Left ventricle myocardium inferior (tissue), 1 donor: ENCODE results near the gene LRP1B. TPM values are rescaled to one million over a fixed set of nuclear protein-coding genes. Genes with fewer than 3 reads are reported as not detected.

Source experiments
- DNase-seq: peaks from one replicate; pipeline ENCODE4 v3.0.0-alpha.2; 2020
- H3K27ac ChIP-seq: fragments of 200-600 bp; replicated peaks from 2 replicates; pipeline ENCODE4 v1.8.0; 2021
- H3K27me3 ChIP-seq: fragments of 200-600 bp; 2 replicates; pipeline ENCODE4 v1.8.0; 2021; ENCODE audit warnings: low read depth
- H3K36me3 ChIP-seq: fragments of 200-600 bp; 2 replicates; pipeline ENCODE4 v1.8.0; 2021
- H3K4me1 ChIP-seq: fragments of 200-600 bp; 2 replicates; pipeline ENCODE4 v1.8.0; 2021
- H3K4me3 ChIP-seq: fragments of 200-600 bp; 2 replicates; pipeline ENCODE4 v1.8.0; 2021; ENCODE audit warnings: mild to moderate bottlenecking, moderate library complexity
- H3K9me3 ChIP-seq: fragments of 200-600 bp; replicated peaks from 2 replicates; pipeline ENCODE4 v1.8.0; 2021
- CTCF ChIP-seq: fragments of 200-600 bp; IDR thresholded peaks from 2 replicates; pipeline ENCODE4 v1.8.0; 2021; ENCODE audit warnings: antibody characterized with exemption, mild to moderate bottlenecking, borderline replicate concordance
- intact Hi-C: fragments of 100-400 bp; cut with micrococcal nuclease; formaldehyde crosslinking; loops from one replicate; pipeline ENCODE4 v1.11.0; 2022
- total RNA-seq: library from RNA; stranded (reverse); fragmentation: NEBNext Ultra II Directional; extraction: Animal tissue kit (Norgen Biotek cat#: 25700); gene quantifications from one replicate; pipeline ENCODE4 v1.2.1, GENCODE V29; 2021
- donor health status: DM: no; HTN: yes; CAD: no; lungs with severe emphysema.

The LRP1B gene
- total RNA-seq, 1 donor from 2014 or later, result 0.08 TPM

GRCh38 chr2:141508086-141508752 lies 622.6 kb downstream of the LRP1B start:
- H3K36me3 ChIP-seq, result no peaks in the 10 kb centered on the region
- H3K9me3 ChIP-seq, result no peaks in the 10 kb centered on the region
- no peak for DNase-seq
- TF ChIP-seq CTCF, result no peak
- intact Hi-C loops, result no loop called here
- H3K4me3 ChIP-seq, result no peak overlapping the region
- no peaks in the 10 kb centered on the region for H3K4me1 ChIP-seq
- H3K27ac ChIP-seq, result no peak overlapping the region
- H3K27me3 ChIP-seq, result no peaks in the 10 kb centered on the region

GRCh38 chr2:141506135-141506534 lies 624.7 kb downstream of the LRP1B start:
- Histone ChIP-seq H3K27ac (no peak overlapping the region), H3K9me3 (no peaks in the 10 kb centered on the region), H3K27me3 (no peaks in the 10 kb centered on the region), H3K36me3 (no peaks in the 10 kb centered on the region), H3K4me1 (no peaks in the 10 kb centered on the region), H3K4me3 (no peak overlapping the region)
- intact Hi-C loops, result no loop called here
- TF ChIP-seq CTCF, result no peak
- DNase-seq, result no peak

- TF ChIP-seq CTCF, result no peak
- no peaks in the 10 kb centered on the region for H3K9me3 ChIP-seq
- H3K27ac ChIP-seq, result no peak overlapping the region
- intact Hi-C loops, result no loop called here
- no peaks in the 10 kb centered on the region for H3K36me3 ChIP-seq
- DNase-seq, result no peak
- peaks cover 4% of the 10 kb centered on the region for H3K4me1 ChIP-seq
- no peak overlapping the region for H3K4me3 ChIP-seq
- no peaks in the 10 kb centered on the region for H3K27me3 ChIP-seq
Observed at GRCh38 chr2:141501752-141502151, 629.1 kb downstream of the LRP1B start.

GRCh38 chr2:141499123-141499522 lies 631.7 kb downstream of the LRP1B start:
- TF ChIP-seq CTCF, result no peak
- intact Hi-C loops, result no loop called here

GRCh38 chr2:141498561-141498960 lies 632.3 kb downstream of the LRP1B start:
- no peak for DNase-seq
- no peak overlapping the region for H3K4me3 ChIP-seq
- no peak for TF ChIP-seq CTCF
- peaks cover 4% of the 10 kb centered on the region for H3K4me1 ChIP-seq
- intact Hi-C loops, result no loop called here
- no peaks in the 10 kb centered on the region for H3K9me3 ChIP-seq
- no peaks in the 10 kb centered on the region for H3K27me3 ChIP-seq
- H3K27ac ChIP-seq, result no peak overlapping the region
- no peaks in the 10 kb centered on the region for H3K36me3 ChIP-seq

More at GRCh38 chr2:141499123-141499522, 631.7 kb downstream of the LRP1B start:
- no peak overlapping the region for H3K27ac ChIP-seq
- H3K9me3 ChIP-seq, result no peaks in the 10 kb centered on the region
- no peak for DNase-seq
- peaks cover 4% of the 10 kb centered on the region for H3K4me1 ChIP-seq
- no peaks in the 10 kb centered on the region for H3K27me3 ChIP-seq
- no peak overlapping the region for H3K4me3 ChIP-seq
- H3K36me3 ChIP-seq, result no peaks in the 10 kb centered on the region
